ENCODE results near the gene DPP6. TPM values are rescaled to one million over a fixed set of nuclear protein-coding genes. Genes with fewer than 3 reads are reported as not detected.

Gene DPP6
- total and polyA plus RNA-seq, 5 donors: 0.07 to 0.35 (median 0.11) TPM; not detected in 2

- no peak overlapping the region for H3K27ac ChIP-seq (ENCODE audit: low read length)
- ATAC-seq (no peak), DNase-seq (no peak)
- no peak overlapping the region for H3K4me3 ChIP-seq (ENCODE audit: low read length)
- H3K27me3 ChIP-seq (ENCODE audit: control insufficient read depth, insufficient read depth): no peaks in the 10 kb centered on the region
- no peaks in the 10 kb centered on the region for H3K9me3 ChIP-seq (ENCODE audit: control insufficient read depth, low read length)
- 80% methylated on average over 27 of the region's 27 CpGs for WGBS
- no peaks in the 10 kb centered on the region for H3K4me1 ChIP-seq (ENCODE audit: control insufficient read depth, insufficient read depth, low read length)
- intact Hi-C loops (cut with DNase I): no loop called here
Observed at GRCh38 chr7:154857728-154858681, 805.8 kb downstream of the DPP6 start.

DNA sequence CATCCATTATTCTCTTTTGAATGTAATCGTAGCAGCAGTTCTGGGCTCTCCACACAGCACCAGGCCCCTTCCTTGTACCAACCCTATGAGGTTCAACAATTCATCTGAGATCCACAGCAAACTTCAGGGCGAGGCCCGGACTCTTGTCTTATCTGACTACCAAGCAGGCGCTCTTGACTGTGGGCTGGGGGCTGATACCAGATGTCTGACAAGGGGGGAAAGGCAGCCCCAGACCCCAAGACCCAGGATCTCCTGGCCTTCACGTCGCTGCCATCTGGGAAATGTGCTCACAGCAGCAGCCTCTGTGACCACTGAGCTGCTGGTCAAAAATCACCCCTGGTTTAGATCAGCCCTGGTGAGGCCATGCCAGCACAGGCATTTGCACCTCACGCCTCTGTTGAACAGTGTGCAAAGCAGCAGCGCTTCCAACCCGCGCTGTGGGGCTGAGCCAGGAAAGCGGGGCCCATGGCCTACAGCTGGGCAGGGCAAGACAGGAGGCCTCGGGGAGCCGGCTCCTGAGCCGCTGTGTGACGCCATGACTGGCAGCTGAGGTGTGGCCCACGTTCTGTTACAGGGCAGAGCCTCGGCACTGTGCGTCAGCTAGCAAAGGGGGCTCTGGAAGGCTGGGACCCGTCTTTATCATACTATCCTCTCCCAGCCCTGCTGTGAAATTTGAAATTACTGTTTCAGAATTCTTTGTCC lies 806.8 kb downstream of the DPP6 start:
- ATAC-seq (no peak), DNase-seq (no peak)
- H3K27ac ChIP-seq (ENCODE audit: low read length): no peak overlapping the region
- no peak overlapping the region for H3K4me3 ChIP-seq (ENCODE audit: low read length)
- no peaks in the 10 kb centered on the region for H3K27me3 ChIP-seq (ENCODE audit: control insufficient read depth, insufficient read depth)
- H3K4me1 ChIP-seq (ENCODE audit: control insufficient read depth, insufficient read depth, low read length): no peaks in the 10 kb centered on the region
- intact Hi-C loops (cut with DNase I): no loop called here
- H3K9me3 ChIP-seq (ENCODE audit: control insufficient read depth, low read length): no peaks in the 10 kb centered on the region
- WGBS: 74% methylated on average over 19 of the region's 19 CpGs

DNA sequence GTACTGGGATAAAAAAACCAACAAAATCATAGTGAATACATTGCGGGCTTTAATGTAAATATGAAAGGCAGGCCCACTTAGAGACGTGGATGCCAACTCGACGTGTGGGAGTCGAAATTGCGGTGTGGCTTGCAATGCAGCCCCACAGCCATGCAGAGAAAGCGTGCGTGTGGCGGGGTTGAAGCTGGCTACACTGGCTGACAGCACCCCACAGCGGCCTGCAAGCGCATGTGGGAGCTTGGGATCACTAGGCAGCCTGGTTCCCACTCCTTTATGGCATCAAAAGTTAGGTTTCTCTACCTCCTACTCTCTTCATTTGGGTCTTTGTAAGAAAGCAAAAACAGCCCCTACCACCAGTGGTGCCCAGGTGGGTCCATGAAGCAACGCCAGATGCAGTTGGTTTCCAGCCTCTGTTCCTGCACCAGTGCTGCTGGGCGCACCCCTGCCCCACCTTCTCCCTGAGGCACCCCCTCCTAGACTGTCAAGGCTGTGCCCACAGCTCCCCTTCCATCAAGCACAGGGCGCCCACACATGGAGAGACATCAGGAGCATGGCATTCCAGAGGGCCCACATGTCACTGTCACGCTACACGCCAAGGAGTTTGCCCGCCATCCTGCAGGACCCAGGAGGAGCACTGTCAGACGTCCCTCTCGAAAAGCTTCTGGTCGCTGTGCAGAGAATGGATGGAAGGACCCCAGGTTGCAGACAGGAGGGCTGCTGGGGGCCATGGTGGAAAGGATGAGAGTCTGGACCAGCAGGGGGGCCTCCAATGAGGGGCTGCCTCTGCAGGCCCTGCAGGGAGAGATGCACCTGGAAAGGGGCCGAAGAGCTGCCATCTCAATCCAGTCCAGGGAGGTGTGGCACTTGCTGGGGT lies 807.8 kb downstream of the DPP6 start:
- 85% methylated on average over 21 of the region's 21 CpGs for WGBS
- DNase-seq: no peak

DNA sequence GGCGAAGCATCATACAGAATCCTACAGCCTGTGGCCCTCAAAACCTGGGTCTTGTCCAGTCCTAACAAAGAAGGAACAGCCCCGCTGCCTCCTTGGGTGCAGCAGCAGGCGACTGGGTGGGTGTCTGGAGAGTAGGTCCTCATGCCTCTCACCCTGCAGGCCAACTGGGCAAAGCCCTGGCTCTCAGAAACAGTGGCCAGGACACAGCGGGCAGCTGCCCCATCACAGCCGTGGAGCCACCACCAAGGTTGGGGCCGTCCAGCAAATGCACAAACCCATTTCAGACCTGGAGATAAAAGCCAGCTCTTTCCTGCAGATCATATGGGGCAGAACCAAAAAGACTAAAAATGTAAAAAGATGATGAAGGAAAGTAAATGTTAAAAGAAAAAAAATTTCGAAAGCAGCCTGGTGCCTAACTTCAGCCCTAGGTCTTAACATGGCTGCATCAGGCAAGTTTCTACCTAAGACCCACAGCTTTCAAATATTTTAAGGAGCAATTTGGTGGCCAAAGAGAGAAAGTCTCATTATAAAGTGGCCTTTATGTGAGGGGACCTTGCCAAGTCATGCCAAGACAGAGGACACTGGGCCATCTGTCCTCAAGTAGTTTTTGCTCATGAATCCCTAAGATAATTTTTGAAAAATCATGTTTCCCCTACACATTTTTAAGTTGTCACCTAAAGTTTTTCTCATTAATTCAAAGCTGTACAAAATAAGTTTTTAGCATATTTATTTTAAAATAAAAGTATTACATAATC lies 808.6 kb downstream of the DPP6 start:
- H3K27ac ChIP-seq (ENCODE audit: low read length): no peak overlapping the region
- DNase-seq (no peak), ATAC-seq (no peak)
- H3K9me3 ChIP-seq (ENCODE audit: control insufficient read depth, low read length): no peaks in the 10 kb centered on the region
- 82% methylated on average over 7 of the region's 7 CpGs for WGBS
- no peaks in the 10 kb centered on the region for H3K27me3 ChIP-seq (ENCODE audit: control insufficient read depth, insufficient read depth)
- no peak overlapping the region for H3K4me3 ChIP-seq (ENCODE audit: low read length)
- intact Hi-C loops (cut with DNase I): no loop called here
- no peaks in the 10 kb centered on the region for H3K4me1 ChIP-seq (ENCODE audit: control insufficient read depth, insufficient read depth, low read length)

More for the DNA sequence above, 807.8 kb downstream of the DPP6 start:
- Histone ChIP-seq H3K4me3 (ENCODE audit: low read length) (no peak overlapping the region), H3K9me3 (ENCODE audit: control insufficient read depth, low read length) (no peaks in the 10 kb centered on the region), H3K27ac (ENCODE audit: low read length) (no peak overlapping the region), H3K4me1 (ENCODE audit: control insufficient read depth, insufficient read depth, low read length) (no peaks in the 10 kb centered on the region), H3K27me3 (ENCODE audit: control insufficient read depth, insufficient read depth) (no peaks in the 10 kb centered on the region)
- intact Hi-C loops (cut with DNase I): no loop called here
- no peak for ATAC-seq

- no peaks in the 10 kb centered on the region for H3K27me3 ChIP-seq (ENCODE audit: control insufficient read depth, insufficient read depth)
- no peak overlapping the region for H3K27ac ChIP-seq (ENCODE audit: low read length)
- intact Hi-C loops (cut with DNase I): no loop called here
- no peaks in the 10 kb centered on the region for H3K4me1 ChIP-seq (ENCODE audit: control insufficient read depth, insufficient read depth, low read length)
- no peak for DNase-seq
- H3K9me3 ChIP-seq (ENCODE audit: control insufficient read depth, low read length): no peaks in the 10 kb centered on the region
- no peak overlapping the region for H3K4me3 ChIP-seq (ENCODE audit: low read length)
- no peak for ATAC-seq
- 69% methylated on average over 5 of the region's 5 CpGs for WGBS
Observed at GRCh38 chr7:154861589-154861988, 809.4 kb downstream of the DPP6 start.

DNA sequence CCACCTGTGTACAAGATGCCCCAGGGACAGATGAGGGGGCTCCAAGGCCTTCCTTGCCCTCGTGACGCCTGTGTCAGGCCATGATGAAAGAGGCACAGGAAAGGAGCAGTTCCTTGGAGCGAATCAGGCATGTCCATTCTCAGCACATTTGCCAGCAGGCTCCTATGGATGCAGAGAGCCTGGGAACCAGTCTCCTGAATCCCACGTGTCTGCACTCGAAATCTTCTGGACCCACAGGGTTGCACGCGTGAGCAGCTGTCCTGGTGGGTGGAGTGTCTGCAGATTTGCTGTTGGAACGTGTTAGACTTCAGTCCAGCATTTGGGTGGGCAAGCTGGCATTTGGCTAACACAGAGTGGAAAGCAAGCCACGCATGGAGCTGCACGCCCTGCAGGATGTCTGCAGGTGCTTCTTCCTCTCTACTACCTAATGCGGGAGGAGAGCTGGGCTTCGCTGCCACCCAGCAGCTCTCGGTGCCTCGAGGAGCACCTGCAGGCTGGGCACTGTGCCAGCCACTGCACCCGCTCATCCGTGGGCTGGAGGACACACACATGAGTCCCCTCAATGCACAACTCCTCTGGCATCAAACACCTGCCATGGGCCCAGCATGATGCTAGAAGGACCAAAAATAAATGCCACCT lies 810.1 kb downstream of the DPP6 start:
- intact Hi-C loops (cut with DNase I): no loop called here
- DNase-seq: no peak
- WGBS: 77% methylated on average over 16 of the region's 16 CpGs
- ATAC-seq: no peak
- no peaks in the 10 kb centered on the region for H3K4me1 ChIP-seq (ENCODE audit: control insufficient read depth, insufficient read depth, low read length)
- no peaks in the 10 kb centered on the region for H3K9me3 ChIP-seq (ENCODE audit: control insufficient read depth, low read length)
- no peaks in the 10 kb centered on the region for H3K27me3 ChIP-seq (ENCODE audit: control insufficient read depth, insufficient read depth)
- no peak overlapping the region for H3K4me3 ChIP-seq (ENCODE audit: low read length)
- no peak overlapping the region for H3K27ac ChIP-seq (ENCODE audit: low read length)

DNA sequence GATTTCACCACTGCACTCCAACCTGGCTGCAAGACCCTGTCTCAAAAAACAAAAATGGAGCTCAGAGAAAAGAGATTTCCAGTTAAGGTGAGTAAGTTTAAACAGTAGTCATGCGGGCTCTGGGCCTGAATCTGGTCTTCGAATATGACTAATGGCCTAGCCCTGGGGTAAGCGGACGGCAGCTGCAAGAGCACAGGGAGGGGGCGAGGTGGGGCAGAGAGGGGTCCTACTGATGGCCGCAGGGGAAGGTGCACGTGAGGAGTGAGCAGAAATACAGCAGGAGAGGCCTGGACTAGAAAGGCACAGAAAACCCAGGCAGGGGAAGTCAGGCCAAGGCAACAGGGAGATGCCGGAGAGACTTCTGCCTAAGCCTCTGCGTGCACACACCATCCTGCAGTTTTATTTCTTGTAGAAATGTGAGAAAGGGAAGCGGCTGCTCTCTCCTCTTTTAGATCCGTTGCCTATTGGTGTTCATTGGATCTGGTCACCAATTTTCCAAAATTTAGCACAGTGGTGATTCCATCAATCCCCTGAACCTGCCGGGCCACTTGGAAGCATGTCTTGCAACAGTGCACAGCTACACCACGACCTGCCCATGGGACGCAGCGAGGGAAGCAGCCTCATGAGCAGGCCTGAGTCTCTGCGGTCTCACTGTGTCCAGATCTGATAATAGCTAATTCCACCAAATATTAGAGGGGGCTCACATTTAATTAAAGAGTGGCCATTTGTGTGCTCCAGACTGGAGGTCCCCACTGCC lies 811.7 kb downstream of the DPP6 start:
- DNase-seq (no peak), ATAC-seq (no peak)
- Histone ChIP-seq H3K27ac (ENCODE audit: low read length) (no peak overlapping the region), H3K4me1 (ENCODE audit: control insufficient read depth, insufficient read depth, low read length) (no peaks in the 10 kb centered on the region), H3K27me3 (ENCODE audit: control insufficient read depth, insufficient read depth) (no peaks in the 10 kb centered on the region), H3K9me3 (ENCODE audit: control insufficient read depth, low read length) (no peaks in the 10 kb centered on the region), H3K4me3 (ENCODE audit: low read length) (no peak overlapping the region)
- intact Hi-C loops (cut with DNase I): no loop called here
- WGBS: 77% methylated on average over 16 of the region's 16 CpGs

DNA sequence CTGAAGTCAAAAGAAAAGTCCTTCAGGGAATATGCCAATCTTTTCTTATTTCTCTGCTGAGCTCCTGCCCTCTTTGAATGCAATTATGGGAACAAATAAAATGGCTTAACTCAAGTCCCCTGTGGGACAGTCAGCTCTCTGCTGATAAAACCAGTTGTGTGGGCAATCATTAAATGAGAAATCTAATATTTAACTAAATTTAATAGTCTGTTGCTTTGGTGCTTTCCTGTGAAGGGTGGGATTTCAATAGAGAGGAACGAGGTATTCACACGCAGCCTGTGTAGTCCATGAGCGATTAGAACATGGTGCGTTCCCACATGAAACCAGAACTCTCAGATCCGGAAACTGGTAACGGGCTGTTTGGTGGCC lies 812.3 kb downstream of the DPP6 start:
- Histone ChIP-seq H3K27ac (ENCODE audit: low read length) (no peak overlapping the region), H3K4me3 (ENCODE audit: low read length) (no peak overlapping the region), H3K4me1 (ENCODE audit: control insufficient read depth, insufficient read depth, low read length) (no peaks in the 10 kb centered on the region), H3K27me3 (ENCODE audit: control insufficient read depth, insufficient read depth) (no peaks in the 10 kb centered on the region), H3K9me3 (ENCODE audit: control insufficient read depth, low read length) (no peaks in the 10 kb centered on the region)
- intact Hi-C loops (cut with DNase I): no loop called here
- 92% methylated on average over 6 of the region's 6 CpGs for WGBS
- no peak for ATAC-seq
- DNase-seq: no peak

DNA sequence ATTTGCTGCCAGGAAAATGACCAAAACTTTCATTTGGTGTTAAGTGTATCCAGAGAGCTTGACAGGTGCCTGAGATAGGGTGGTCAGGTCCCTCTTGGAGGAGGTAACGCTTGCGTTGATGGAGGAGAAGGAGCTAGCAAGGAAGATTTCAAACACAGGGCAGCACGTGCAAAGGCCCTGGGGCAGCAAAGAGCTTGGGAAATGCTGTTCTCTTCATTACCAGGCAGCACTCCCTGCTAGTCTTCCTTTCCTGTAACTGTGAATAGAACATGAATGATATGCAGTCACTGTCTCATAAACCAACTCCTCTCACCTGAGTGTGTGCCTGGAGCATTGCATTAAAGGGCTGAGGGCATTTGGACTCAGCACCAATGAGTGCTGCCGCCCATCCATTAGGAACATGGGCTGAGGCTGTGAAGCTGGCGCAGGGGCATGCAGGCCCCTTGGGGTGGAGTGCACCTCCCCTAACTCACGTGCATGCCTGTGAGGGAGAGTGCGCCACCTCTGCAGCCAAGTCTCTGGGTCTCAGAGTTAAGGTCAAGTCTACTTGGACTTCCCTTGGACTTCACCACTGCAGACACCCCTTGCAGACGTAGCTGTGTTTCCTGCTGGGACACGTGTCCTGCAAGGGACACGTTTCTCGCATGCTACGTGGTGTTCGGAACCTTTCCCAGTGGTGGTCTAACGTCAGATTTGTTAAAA lies 813.9 kb downstream of the DPP6 start:
- intact Hi-C loops (cut with DNase I): no loop called here
- no peak for DNase-seq
- no peaks in the 10 kb centered on the region for H3K9me3 ChIP-seq (ENCODE audit: control insufficient read depth, low read length)
- H3K27ac ChIP-seq (ENCODE audit: low read length): no peak overlapping the region
- 87% methylated on average over 14 of the region's 14 CpGs for WGBS
- no peak overlapping the region for H3K4me3 ChIP-seq (ENCODE audit: low read length)
- no peaks in the 10 kb centered on the region for H3K27me3 ChIP-seq (ENCODE audit: control insufficient read depth, insufficient read depth)
- no peak for ATAC-seq
- H3K4me1 ChIP-seq (ENCODE audit: control insufficient read depth, insufficient read depth, low read length): no peaks in the 10 kb centered on the region
